Mucosa of descending colon (tissue), 3 donors: ENCODE data around the gene BLNK. TPM values are rescaled to one million over a fixed set of nuclear protein-coding genes. Genes with fewer than 3 reads are reported as not detected.

Experiments
- ATAC-seq: fragments of 200-7000 bp; cut with Tn5 transposase; one replicate; pipeline ENCODE4 v1.9.1; 2020; ENCODE audit warnings: mild to moderate bottlenecking, moderate library complexity
- DNase-seq, 3 donors: peaks; one replicate each; pipeline ENCODE4 v3.0.0-alpha.2; 2020
- H3K36me3 ChIP-seq: fragments of 200-600 bp; one replicate; pipeline ENCODE4 v1.8.0; 2021; ENCODE audit warnings: low read depth, mild to moderate bottlenecking
- H3K4me1 ChIP-seq: fragments of 200-600 bp; one replicate; pipeline ENCODE4 v1.8.0; 2021; ENCODE audit warnings: low read depth, mild to moderate bottlenecking
- H3K4me3 ChIP-seq: fragments of 200-600 bp; one replicate; pipeline ENCODE4 v1.8.0; 2021; ENCODE audit warnings: mild to moderate bottlenecking
- H3K9me3 ChIP-seq: fragments of 200-600 bp; one replicate; pipeline ENCODE4 v1.8.0; 2021; ENCODE audit warnings: mild to moderate bottlenecking
- intact Hi-C, 2 donors: fragments of 100-400 bp; cut with DNase I in 1 of 2; cut with micrococcal nuclease in 1 of 2; formaldehyde crosslinking; loops; one replicate each; pipeline versions ENCODE4 v1.11.0 to v1.11.1; 2022; cut with DNase I, micrococcal nuclease
- total RNA-seq, 3 donors: library from RNA; stranded (reverse); fragmentation: NEBNext Ultra II Directional in 2 of 3; extraction: Animal tissue kit (Norgen Biotek cat#: 25700) in 2 of 3; gene quantifications; one replicate each; pipeline versions ENCODE4 v1.2.1 to v1.2.4, GENCODE V29; 2021 to 2023
- TF ChIP-seq, protein P1 (sequence below): fragments of 200-600 bp; IDR thresholded peaks from one replicate; pipeline ENCODE4 v1.8.0; 2022; ENCODE audit warnings: antibody characterized with exemption, mild to moderate bottlenecking
- donor health status: DM: no; HTN: no; CAD: no; lungs with moderate emphysema.
- donor health status: DM: no; HTN: no; CAD: no.
- donor health status: DM: no; HTN: yes; CAD: no.

BLNK gene
- total RNA-seq, 3 donors from 2014 or later: 13.2 to 45.7 (median 30.4) TPM

DNA sequence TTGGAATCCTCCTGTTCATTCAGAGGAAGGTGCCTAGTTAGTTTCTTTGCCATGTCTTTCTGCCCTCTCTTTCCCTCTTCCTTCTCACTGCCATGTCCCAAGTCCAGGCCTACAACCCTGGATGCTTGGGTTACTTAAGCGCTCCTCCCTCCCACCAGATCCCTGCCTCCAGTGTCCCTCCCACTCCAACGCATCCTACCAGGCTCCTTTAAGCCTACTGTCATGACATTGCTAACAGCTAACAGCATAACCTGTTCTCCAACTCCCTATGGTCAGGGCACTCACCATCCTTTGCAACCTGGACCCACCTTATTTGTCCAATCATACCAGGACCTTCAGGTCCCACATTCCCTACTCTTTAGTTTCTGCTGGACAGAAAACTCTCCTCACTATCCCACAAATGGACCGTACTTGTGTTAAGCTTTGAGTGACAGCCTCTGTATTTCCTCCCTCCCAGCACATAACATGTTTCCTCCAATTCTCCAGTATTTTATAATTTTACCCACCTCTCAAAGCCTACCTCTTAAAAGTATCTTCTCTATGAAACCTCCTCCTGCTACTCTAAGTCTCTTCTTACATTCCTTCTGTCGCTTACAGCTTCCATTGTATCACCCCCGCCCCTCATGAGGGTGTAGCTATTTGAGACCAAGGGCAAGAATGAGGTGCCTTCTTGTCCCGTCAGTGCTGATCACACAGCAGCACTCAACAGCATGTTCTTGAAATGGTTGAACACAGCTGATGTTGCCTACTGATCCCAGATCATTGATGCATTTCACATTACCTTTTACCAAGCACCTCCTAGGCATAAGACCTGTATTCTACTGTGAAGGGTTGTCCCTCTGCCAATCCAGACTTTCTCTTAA lies 1.7 kb downstream of the BLNK start:
- TF ChIP-seq, protein P1, sequence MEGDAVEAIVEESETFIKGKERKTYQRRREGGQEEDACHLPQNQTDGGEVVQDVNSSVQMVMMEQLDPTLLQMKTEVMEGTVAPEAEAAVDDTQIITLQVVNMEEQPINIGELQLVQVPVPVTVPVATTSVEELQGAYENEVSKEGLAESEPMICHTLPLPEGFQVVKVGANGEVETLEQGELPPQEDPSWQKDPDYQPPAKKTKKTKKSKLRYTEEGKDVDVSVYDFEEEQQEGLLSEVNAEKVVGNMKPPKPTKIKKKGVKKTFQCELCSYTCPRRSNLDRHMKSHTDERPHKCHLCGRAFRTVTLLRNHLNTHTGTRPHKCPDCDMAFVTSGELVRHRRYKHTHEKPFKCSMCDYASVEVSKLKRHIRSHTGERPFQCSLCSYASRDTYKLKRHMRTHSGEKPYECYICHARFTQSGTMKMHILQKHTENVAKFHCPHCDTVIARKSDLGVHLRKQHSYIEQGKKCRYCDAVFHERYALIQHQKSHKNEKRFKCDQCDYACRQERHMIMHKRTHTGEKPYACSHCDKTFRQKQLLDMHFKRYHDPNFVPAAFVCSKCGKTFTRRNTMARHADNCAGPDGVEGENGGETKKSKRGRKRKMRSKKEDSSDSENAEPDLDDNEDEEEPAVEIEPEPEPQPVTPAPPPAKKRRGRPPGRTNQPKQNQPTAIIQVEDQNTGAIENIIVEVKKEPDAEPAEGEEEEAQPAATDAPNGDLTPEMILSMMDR: no peak
- H3K4me1 ChIP-seq: peaks cover 29% of the 10 kb centered on the region
- ATAC-seq (peak; percentile 59), DNase-seq (peak in 2 of 3 donors; percentile 48 to 54)
- H3K4me3 ChIP-seq: no peak overlapping the region
- H3K36me3 ChIP-seq: no peaks in the 10 kb centered on the region
- no peaks in the 10 kb centered on the region for H3K9me3 ChIP-seq
- intact Hi-C loops: no loop called here

DNA sequence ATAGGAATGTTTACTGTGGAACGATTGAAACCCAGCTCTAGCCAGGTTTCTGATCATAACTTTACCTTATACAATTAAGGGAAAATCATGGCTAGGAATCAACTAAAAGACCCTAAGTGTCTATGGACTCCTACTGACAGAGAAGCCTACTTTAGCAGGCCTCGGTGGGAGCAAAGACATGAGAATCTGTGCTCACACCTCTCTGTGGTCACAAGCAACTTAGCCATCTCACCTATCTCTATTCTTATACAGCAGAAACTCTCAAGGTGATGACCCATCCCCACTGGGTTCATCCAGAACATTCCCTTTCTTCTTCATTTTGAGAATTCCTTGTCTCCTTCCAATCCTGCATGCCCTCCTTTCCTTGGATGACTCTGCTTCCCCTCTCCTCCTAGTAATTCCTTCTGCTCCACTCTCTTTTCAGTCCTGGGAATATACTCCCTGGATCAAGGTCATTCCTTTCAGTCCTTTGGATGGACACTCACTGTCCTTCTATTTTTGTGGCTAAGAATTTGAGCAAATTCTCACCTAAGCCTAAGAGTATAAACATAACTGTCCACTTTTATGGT lies 2.9 kb downstream of the BLNK start:
- Histone ChIP-seq H3K36me3 (no peaks in the 10 kb centered on the region), H3K4me1 (peaks cover 29% of the 10 kb centered on the region), H3K4me3 (no peak overlapping the region), H3K9me3 (no peaks in the 10 kb centered on the region)
- ATAC-seq (no peak), DNase-seq (no peak)
- TF ChIP-seq, protein P1: no peak
- intact Hi-C loops: no loop called here

DNA sequence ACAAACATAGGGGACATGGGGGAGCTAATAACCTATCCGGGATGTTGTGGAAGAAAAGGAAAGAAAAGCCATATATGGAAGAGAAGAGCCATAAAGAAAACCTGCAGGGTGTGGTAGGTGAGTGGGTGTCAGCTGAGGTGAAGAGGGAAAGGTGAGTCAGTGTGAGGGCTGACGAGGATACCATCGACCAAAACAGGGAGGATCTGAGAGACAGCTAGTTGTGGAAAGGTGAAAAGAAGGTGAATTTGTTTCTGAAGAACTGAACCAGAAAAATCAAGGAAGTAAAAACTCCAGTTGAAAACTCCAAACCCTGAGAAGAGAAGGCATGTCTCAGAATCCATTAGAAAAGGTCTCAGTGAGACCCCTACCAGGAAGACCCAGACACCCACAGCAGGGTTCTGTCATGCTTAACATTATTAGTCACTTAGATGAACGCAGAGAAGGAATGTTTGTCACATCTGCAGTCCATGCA lies 4.1 kb downstream of the BLNK start:
- Histone ChIP-seq H3K36me3 (no peaks in the 10 kb centered on the region), H3K9me3 (no peaks in the 10 kb centered on the region), H3K4me1 (peaks cover 35% of the 10 kb centered on the region), H3K4me3 (no peak overlapping the region)
- ATAC-seq (peak; percentile 72), DNase-seq (peak in 1 of 3 donors; percentile 55)
- TF ChIP-seq, protein P1: no peak
- intact Hi-C loops: no loop called here

DNA sequence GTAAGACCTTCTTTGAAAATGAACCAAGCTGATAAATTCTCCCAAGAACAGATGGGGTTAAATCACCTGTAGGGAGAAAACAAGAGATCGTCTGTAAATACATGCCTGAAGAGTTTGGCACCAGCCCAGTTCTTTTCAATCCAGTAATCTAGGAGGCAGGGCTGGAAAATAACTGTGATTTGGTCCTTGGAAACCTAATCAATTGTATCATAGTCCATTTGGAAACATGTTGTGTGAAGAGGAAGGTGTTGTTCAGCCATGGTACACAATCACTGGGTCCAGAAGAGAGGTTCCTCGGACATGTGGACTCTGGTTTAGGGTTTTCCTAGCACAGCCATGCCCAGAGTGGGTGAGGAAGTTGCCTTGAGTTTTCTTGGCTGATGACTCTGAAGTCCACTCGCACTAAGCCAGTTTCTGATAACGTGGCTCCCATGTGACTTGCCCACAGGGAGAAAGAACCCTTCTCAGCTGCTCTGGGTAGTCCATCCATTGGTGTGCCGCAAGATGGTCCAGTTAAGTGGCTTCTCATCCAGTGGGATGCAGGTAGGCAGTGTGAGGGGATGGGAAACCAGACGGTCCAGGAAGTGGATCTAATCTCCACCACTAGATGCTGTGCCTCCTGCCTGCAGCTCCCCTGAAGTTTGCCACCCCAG lies 5.1 kb downstream of the BLNK start:
- H3K4me1 ChIP-seq: peaks cover 35% of the 10 kb centered on the region
- no peaks in the 10 kb centered on the region for H3K9me3 ChIP-seq
- intact Hi-C loops: no loop called here
- no peaks in the 10 kb centered on the region for H3K36me3 ChIP-seq
- TF ChIP-seq, protein P1: no peak
- DNase-seq (no peak), ATAC-seq (peak; percentile 4)
- H3K4me3 ChIP-seq: no peak overlapping the region

DNA sequence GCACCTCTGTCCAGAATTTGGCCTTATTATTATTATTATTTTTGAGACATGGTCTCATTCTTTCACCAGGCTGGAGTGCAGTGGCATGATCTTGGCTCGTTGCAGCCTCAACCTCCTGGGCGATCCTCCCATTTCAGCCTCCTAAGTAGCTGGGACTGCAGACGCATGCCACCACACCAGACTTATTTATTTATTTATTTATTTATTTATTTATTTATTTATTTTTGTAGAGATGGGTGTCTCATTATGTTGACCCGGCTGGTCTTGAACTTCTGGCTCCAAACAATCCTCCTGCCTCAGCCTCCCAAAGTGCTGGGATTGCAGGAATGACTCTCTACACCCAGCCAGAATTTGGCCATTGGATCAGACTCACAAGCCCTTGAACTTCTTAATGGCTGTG lies 6.4 kb downstream of the BLNK start:
- Histone ChIP-seq H3K4me3 (no peak overlapping the region), H3K4me1 (peaks cover 37% of the 10 kb centered on the region), H3K36me3 (no peaks in the 10 kb centered on the region), H3K9me3 (no peaks in the 10 kb centered on the region)
- no peak for DNase-seq
- intact Hi-C loops: no loop called here
- TF ChIP-seq, protein P1: no peak
- ATAC-seq: no peak
